Retinal pigment epithelial cell (primary cell): Measurements from ENCODE around the gene TRPM8.

Experiments used
- DNase-seq: peaks from one replicate; pipeline ENCODE4 v3.0.0-alpha.2; 2010; ENCODE audit warnings: low read depth
- H3K4me3 ChIP-seq: 2 replicates; pipeline ENCODE4 v1.5.1; 2011; ENCODE audit warnings: mild to moderate bottlenecking, low read length, control low read depth, moderate library complexity
- TF ChIP-seq, protein P1 (sequence below): conservative IDR thresholded peaks from 2 replicates; pipeline ENCODE4 v1.5.1; 2011; ENCODE audit warnings: low read depth, low read length, control low read depth, inconsistent platforms

Gene TRPM8

DNA sequence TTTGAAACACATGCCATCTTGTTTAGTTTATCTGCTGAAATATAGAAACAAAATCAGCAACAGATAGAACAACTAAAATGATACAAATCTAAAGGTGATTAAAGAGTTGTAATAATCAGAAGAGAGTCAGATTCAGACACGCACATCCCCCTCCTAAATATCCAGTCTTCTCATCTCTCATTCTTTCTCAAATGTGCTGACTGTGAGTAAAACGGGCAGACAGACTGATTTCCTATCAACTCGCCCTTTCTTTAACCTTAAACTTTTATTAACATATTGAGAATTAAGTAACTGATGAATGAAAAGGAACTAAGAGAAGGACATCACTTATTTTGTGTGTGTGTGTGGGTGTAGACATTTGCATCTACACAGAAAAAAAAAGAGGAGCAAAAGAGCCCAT, 98.7 kb downstream of the TRPM8 start:
- DNase-seq, result no peak
- TF ChIP-seq, protein P1, sequence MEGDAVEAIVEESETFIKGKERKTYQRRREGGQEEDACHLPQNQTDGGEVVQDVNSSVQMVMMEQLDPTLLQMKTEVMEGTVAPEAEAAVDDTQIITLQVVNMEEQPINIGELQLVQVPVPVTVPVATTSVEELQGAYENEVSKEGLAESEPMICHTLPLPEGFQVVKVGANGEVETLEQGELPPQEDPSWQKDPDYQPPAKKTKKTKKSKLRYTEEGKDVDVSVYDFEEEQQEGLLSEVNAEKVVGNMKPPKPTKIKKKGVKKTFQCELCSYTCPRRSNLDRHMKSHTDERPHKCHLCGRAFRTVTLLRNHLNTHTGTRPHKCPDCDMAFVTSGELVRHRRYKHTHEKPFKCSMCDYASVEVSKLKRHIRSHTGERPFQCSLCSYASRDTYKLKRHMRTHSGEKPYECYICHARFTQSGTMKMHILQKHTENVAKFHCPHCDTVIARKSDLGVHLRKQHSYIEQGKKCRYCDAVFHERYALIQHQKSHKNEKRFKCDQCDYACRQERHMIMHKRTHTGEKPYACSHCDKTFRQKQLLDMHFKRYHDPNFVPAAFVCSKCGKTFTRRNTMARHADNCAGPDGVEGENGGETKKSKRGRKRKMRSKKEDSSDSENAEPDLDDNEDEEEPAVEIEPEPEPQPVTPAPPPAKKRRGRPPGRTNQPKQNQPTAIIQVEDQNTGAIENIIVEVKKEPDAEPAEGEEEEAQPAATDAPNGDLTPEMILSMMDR, result no peak
- H3K4me3 ChIP-seq, result no peak overlapping the region

DNA sequence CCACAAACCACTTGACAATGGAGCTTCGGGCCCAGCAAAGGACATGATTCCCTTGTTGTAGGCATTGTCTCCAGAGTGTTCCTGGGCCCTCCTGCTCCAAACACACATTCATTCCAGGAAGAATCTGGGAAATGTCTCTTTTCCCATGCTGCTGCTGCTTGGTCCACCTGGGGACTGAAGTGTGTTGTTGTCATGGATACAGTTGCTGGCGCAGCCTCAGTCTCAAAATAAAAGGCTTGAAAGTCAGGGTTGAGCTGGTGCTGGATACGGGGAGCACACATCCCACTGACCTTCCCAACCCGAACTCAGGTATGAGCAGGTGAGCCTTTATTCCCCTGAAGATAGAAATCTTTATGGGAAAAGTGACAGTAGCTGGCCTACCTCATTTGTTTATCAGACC, 102.7 kb downstream of the TRPM8 start:
- TF ChIP-seq, protein P1, result no peak
- no peak for DNase-seq
- no peak overlapping the region for H3K4me3 ChIP-seq

DNA sequence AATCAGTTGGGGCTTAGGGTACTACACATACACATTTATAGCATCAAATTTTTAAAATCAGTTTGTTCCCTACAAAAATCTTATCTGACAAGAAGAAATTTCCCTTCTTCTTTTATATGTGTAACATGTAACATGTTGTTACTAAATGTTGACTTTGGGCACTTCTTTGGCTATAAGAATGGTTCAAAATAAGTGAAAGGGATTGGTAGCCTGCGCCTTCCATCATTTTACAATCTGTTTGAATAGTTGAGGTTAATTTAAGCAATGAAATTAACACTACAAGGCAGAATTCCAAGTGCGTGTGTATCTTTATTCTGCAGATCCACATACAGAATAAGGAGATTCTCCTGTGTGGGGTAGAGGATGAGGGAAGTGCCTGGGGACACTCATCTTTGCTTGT, 103.2 kb downstream of the TRPM8 start:
- no peak for DNase-seq
- TF ChIP-seq, protein P1, result no peak
- H3K4me3 ChIP-seq, result no peak overlapping the region

DNA sequence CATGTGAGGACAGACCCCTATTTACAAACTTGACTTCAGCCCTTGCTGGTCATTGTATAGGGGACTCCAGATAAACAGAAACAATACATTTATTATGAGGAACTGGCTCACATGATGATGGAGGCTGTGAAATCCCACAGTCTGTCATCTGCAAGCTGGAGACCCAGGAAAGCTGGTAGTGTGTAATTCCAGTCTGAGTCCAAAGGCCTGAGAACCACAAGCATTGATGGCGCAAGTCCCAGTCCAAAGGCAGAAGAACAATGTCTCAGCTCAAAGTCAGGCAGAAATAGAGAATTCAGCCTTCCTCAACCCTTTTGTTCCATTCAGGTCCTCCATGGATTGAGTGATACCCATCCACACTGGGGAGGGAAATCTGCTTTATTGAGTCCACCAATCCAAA, 105.3 kb downstream of the TRPM8 start:
- H3K4me3 ChIP-seq, result no peak overlapping the region
- TF ChIP-seq, protein P1, result no peak
- no peak for DNase-seq

DNA sequence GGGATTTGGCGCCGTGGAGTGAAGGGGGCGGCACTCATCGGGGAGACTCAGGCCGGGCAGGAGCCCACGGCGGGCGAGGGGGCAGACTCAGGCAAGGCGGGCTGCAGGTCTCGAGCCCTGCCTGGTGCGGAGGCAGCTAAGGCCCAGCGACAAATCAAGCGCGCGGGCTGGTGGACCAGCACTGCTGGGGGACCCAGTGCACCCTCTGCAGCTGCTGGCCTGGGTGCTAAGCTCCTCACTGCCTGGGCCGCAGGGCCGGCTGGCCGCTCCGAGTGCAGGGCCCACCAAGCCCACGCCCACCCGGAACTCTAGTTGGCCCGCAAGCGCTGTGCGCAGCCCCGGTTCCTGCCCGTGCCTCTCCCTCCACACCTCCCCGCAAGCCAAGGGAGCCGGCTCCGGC, 107.1 kb downstream of the TRPM8 start:
- TF ChIP-seq, protein P1, result no peak
- no peak for DNase-seq
- H3K4me3 ChIP-seq, result no peak overlapping the region

DNA sequence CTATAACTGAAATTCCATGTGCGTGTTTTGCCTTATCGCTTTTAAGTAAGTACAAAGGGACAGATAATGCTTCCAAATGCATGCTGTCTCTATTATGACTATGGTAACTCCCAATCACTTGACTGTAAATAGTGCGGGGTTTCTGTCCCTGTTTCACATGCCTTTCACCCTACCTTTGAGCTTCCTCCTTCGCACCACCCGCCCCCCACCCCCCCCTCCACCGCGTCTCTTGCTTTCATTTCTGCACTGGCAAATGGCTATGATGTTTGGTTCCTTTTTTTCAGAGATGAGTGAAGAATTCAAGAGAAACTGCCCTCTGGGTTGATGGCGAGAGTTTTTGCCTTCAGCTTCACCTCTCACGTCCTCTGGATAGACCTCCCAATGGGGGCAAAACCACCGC, 108.3 kb downstream of the TRPM8 start:
- TF ChIP-seq, protein P1, result no peak
- DNase-seq, result no peak
- H3K4me3 ChIP-seq, result peak overlapping the region; percentile 41

DNA sequence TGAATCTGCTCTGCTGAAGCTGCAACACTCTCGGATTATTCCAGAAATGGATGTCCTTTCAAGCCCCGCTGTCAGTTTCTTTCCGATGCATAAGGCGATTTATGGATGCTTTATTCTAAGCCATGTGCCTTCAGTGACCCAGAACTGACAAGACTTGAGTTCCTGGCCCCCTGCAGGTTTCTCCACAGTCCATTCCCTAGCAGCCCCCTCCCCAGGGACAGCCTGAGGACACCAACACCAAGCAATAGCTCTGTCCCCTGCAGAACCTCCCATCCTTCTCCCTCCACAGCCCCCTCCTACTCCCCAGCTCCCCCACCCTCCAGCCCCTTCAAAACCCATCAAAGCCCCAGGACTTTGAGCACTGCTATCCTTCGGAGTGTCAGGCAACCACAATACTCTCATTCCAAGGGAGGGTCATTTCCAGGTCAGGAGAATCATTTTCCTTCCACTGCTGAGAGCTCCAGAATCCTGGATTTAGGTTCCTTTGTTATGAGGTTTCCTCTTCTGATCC, 108.8 kb downstream of the TRPM8 start:
- H3K4me3 ChIP-seq, result peak overlapping the region; percentile 41

More for the DNA sequence above, 108.8 kb downstream of the TRPM8 start:
- TF ChIP-seq, protein P1, result no peak
- no peak for DNase-seq
